GM21381 (cell line): ENCODE results near the gene RNASEL.

Source experiments
- ATAC-seq: cut with Tn5 transposase; IDR thresholded peaks from one replicate; pipeline ENCODE4 v1.9.1; 2021; ENCODE audit warnings: mild to moderate bottlenecking, moderate library complexity; ENCODE audit not compliant: unreplicated experiment

Gene RNASEL

DNA sequence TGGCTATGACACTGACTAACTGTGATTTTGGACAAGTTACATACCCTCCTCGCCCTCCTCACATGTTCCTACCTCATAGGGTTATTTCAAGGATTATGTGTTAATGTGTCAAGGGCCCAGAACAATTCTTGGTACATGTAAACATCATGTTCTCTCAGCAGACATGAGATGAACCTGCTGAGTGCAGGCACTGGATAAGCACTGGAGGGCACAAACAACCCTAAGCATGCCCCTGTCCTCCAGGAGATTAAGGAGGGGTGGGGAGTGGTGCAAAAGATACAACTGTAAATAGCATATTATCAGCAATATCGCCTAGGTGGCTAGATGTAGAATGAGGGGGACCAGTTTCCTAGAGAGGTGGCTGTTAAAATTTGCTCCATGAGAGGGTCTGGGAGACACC lies 32.9 kb upstream of the RNASEL start:
- no peak for ATAC-seq

DNA sequence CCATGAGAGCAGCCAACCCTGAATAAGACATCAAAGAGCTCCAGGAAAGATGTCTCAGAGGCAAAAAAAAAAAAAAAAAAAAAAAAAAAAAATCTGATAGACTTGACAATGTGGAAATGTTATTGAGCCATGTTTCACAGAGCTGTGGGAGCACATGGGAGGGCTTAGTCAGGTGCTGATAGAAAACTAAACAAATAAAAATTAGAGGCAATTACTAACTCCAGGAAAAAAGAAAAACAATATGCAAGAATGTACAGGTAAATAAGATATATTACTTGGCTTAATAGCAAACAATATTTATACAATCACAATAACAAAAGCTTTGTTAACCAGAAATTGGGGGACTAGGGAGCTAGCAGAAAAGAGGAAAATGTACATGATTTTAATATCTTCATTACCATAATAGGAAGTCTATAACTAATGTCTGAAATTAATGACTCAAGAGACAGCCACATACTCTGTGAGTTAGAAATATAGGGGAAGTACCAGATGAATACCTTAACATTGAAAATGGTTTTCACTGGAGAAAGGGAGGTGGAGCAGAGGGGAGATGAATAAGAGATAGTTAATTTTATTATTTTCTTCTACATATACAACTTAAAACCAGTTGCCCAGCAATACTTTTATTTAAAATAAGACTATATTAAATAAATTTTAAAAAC lies 32.0 kb upstream of the RNASEL start:
- ATAC-seq = no peak

DNA sequence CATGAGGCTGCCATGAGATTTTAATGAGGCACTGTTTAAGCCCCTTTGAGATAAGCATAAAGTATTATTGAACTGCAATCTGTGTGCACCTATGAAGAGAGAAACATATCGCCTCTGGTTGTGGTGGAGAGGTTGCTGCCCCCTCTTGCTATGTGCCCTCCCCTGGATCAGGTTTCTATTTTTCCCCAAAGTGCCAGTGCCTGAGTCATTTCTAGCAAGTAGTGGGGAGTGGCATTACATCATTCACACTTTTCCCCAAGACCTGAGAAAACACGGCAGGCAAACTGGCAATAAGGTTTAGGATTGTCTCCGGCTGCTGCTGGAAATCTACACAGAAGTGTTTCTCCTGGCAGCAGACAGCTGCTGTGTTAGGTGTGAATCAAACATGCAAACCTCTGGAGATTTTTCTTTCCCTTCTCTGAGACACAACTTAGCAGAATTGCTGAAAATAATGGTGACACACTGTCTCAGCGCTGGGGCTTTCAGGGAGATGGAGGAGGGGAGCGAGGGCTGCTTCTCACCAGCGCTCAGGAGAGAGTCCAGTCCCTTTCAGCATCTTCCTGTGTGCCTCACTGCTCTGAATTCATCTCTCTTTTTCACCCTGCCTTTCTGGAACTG lies 28.8 kb upstream of the RNASEL start:
- ATAC-seq = no peak

- ATAC-seq = no peak
Observed at GRCh38 chr1:182617014-182617429, 28.0 kb upstream of the RNASEL start.

GRCh38 chr1:182616130-182617013 lies 27.3 kb upstream of the RNASEL start:
- ATAC-seq = peak; percentile 66

- peak; percentile 25 for ATAC-seq
Observed at GRCh38 chr1:182615468-182616129, 26.5 kb upstream of the RNASEL start.

- ATAC-seq = peak; percentile 37
Observed at GRCh38 chr1:182614796-182615454, 25.9 kb upstream of the RNASEL start.

DNA sequence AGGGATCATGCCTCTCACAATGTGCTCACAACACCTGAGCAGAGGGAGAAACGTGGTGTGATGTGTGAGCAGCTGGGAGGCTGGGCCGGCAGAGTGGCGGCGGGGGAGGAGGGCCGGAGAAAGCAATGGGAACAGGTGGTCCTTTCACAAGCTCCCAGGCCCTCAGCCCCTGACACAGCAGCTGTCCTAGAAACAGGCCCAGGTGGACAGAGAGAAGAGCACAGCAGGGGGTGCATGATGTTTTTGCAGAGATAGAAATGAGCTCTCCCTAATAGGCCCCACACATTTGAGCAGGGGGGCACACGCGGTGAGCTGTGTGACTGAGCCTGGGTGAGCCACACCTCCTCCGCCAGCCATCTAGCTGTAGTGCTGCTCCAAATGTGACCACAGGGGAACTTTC lies 22.7 kb upstream of the RNASEL start:
- ATAC-seq = no peak

- ATAC-seq = no peak
Observed at GRCh38 chr1:182611326-182611725, 22.3 kb upstream of the RNASEL start.

GRCh38 chr1:182610606-182611194 lies 21.6 kb upstream of the RNASEL start:
- no peak for ATAC-seq

DNA sequence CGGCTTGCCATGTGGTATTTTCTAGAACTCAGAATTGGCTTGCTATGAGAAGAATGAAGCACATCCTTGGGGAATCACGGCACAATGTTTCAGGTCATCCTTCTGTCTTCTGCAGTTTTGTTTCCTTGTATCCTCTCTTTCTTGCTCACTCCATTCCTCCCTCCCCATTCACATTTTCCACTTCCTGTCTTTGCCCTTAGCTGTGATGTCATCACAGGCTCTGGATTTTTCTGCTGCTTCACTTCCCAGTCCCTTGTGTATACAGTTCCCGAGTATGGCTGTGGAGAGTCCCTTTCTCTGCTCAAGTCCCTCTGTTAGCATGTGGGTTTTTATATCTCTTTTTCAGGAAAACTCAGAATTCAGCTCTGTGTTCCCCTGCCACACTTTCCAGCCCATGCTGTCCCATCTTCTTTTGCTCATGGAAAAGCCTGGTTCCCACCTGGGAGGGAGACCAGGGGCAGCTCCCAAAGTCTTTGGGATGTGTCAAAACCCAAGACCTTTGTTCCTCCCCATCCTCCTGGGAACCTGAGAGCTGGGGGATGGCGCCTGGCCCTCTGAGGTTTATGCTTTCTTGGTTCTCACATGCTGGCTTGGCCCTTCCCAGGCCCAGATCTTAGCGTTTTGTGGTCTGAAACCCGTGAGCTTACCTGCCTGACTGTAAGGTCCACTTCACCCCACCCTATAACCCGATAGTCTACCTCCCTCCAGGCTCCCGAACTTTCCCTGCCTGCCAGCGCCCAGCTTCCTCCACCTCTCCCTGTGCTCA lies 20.0 kb upstream of the RNASEL start:
- ATAC-seq = no peak

GRCh38 chr1:182608236-182608635 lies 19.2 kb upstream of the RNASEL start:
- ATAC-seq = no peak

GRCh38 chr1:182607566-182607965 lies 18.5 kb upstream of the RNASEL start:
- no peak for ATAC-seq

- peak; percentile 89 for ATAC-seq
Observed at GRCh38 chr1:182604175-182605164, 15.4 kb upstream of the RNASEL start, which contains the start of gene RGS16. TSS of gene RGS16 (minus strand) at chr1:182604389. CDS start at chr1:182604259, 130 bp downstream.

- no peak for ATAC-seq
Observed at GRCh38 chr1:182603646-182604174, 14.7 kb upstream of the RNASEL start.

GRCh38 chr1:182602935-182603645 lies 14.0 kb upstream of the RNASEL start:
- no peak for ATAC-seq

DNA sequence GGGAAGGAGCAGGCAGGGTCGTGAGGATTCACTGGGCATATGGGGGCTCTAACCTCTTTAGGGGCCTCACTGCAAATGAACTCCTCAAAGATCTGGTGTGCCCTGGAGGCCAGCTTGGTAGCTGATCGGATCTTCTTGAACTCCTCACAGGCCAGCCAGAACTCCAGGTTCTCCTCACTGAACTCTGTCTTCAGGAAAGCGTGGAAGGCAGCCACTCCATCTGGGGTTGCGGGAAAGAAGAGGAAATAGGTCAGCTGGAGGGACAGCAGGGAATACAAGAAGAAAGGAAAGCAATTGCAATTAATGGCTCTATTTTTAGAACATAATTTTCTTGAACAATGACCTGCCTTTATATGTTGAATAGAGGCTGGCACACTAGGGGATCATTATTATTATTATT lies 12.9 kb upstream of the RNASEL start:
- ATAC-seq = no peak
